Right lobe of liver (tissue), 4 donors: ENCODE measurements around the gene BROX.

Experiments
- POLR2A ChIP-seq: fragments of 450-650 bp; IDR thresholded peaks from one replicate; pipeline ENCODE4 v1.6.1; 2017; ENCODE audit warnings: antibody characterized with exemption, mild to moderate bottlenecking
- TF ChIP-seq, protein P1 (sequence below), 4 donors: fragments of 200-600 bp in 3 of 4; fragments of 450-650 bp in 1 of 4; IDR thresholded peaks; one replicate each; pipeline versions ENCODE4 v1.5.1 to v1.8.0; 2016 to 2022; ENCODE audit warnings: antibody characterized with exemption in 4 of 4, mild to moderate bottlenecking in 2 of 4
- donor health status: DM: no; HTN: no; CAD: no.
- donor health status: DM: no; HTN: no; CAD: no.
- donor health status: DM: no; HTN: yes; CAD: no.

GRCh38 chr1:222680080-222680479, 32.3 kb upstream of the BROX start:
- TF ChIP-seq, protein P1, sequence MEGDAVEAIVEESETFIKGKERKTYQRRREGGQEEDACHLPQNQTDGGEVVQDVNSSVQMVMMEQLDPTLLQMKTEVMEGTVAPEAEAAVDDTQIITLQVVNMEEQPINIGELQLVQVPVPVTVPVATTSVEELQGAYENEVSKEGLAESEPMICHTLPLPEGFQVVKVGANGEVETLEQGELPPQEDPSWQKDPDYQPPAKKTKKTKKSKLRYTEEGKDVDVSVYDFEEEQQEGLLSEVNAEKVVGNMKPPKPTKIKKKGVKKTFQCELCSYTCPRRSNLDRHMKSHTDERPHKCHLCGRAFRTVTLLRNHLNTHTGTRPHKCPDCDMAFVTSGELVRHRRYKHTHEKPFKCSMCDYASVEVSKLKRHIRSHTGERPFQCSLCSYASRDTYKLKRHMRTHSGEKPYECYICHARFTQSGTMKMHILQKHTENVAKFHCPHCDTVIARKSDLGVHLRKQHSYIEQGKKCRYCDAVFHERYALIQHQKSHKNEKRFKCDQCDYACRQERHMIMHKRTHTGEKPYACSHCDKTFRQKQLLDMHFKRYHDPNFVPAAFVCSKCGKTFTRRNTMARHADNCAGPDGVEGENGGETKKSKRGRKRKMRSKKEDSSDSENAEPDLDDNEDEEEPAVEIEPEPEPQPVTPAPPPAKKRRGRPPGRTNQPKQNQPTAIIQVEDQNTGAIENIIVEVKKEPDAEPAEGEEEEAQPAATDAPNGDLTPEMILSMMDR (IDR thresholded peaks at IDR 0.05): no peak
- TF ChIP-seq POLR2A: no peak
